A673 (cell line): ENCODE data around the gene MACROH2A1.

Source experiments
- CTCF ChIP-seq: fragments of 300-800, 200-600 bp; sonication (generic); conservative IDR thresholded peaks from 2 replicates; pipeline ENCODE4 v1.5.1; 2017; ENCODE audit warnings: low read depth, mild to moderate bottlenecking, antibody characterized with exemption, low read length, moderate library complexity, mixed read lengths
- EZH2 ChIP-seq: fragments of 200-600 bp; sonication (generic); IDR thresholded peaks from 2 replicates; pipeline ENCODE4 v1.6.1; 2017; ENCODE audit warnings: borderline replicate concordance, low read depth, mild to moderate bottlenecking, mixed read lengths, antibody characterized with exemption, low read length; ENCODE audit not compliant: poor library complexity, severe bottlenecking

- TF ChIP-seq CTCF = no peak
- no peak for TF ChIP-seq EZH2
These were observed 45.9 kb upstream of the MACROH2A1 start for GRCh38 chr5:135444881-135445280.
